ENCODE data around the gene WDR33.
"Not testable (repeated sequence)": the region's sequence is repeated elsewhere in the genome, so short reads cannot be mapped to it uniquely, and the experiment has no call there.

Gene WDR33

DNA sequence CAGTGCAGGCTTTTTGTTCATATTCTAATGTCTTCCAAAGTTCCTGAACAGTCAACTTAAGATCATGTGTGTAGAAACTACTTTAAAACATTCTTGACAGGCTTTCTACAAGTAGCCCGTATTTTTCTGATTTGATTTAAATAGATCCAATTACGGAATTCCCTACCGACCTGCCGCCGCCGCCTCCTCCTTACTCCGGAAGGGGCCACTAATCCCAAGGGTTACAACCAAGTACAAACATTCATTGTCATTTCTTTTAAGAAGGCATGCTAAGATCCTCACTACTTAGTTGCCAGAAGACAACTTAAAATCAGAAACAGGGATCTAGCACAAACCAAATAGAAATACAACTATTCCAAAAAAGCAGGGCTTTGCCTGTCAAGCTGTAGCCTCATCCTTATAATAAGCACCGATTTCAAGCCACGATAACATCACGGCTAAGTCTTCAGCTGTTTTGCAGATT, 784 bp downstream of the WDR33 start:
- TF ChIP-seq, protein P1, sequence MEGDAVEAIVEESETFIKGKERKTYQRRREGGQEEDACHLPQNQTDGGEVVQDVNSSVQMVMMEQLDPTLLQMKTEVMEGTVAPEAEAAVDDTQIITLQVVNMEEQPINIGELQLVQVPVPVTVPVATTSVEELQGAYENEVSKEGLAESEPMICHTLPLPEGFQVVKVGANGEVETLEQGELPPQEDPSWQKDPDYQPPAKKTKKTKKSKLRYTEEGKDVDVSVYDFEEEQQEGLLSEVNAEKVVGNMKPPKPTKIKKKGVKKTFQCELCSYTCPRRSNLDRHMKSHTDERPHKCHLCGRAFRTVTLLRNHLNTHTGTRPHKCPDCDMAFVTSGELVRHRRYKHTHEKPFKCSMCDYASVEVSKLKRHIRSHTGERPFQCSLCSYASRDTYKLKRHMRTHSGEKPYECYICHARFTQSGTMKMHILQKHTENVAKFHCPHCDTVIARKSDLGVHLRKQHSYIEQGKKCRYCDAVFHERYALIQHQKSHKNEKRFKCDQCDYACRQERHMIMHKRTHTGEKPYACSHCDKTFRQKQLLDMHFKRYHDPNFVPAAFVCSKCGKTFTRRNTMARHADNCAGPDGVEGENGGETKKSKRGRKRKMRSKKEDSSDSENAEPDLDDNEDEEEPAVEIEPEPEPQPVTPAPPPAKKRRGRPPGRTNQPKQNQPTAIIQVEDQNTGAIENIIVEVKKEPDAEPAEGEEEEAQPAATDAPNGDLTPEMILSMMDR (IDR thresholded peaks at IDR 0.05; ENCODE audit: borderline replicate concordance, insufficient read depth, low read depth, low read length), result no peak
- peak overlapping the region; percentile 90 for H3K4me3 ChIP-seq (ENCODE audit: low read depth, low read length)

DNA sequence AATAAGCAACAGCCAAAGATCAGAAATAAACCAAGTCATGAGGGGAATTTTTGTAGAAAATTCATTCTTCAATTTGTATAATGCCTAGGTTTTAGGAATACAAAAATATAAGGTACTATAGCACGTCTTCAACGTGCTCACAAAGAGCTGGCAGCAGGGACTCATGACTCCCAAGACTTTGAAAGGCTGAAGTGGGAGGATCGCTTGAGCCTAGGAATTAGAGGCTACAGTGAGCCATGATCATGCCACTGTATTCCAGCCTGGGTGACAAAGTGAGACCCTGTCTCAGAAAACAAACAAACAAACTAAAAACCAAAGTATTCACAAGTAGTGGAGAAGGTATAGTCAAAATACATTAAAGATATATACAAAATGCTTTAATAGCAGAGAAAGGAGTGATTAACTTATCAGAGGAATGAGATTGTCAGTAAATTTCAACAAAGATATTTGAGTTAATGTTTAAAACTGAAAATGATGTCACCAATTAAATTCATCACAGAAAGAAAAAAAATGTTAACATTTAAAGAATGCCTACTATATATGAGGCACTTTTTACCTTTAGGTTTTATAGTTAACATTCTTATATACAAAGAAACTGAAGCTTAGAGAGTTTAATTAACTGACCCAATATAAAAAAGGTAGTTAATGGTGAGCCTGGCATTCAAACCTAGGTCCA, 3.2 kb downstream of the WDR33 start:
- TF ChIP-seq, protein P1 (IDR thresholded peaks at IDR 0.05; ENCODE audit: borderline replicate concordance, insufficient read depth, low read depth, low read length), result no peak
- no peak overlapping the region for H3K4me3 ChIP-seq (ENCODE audit: low read depth, low read length)

DNA sequence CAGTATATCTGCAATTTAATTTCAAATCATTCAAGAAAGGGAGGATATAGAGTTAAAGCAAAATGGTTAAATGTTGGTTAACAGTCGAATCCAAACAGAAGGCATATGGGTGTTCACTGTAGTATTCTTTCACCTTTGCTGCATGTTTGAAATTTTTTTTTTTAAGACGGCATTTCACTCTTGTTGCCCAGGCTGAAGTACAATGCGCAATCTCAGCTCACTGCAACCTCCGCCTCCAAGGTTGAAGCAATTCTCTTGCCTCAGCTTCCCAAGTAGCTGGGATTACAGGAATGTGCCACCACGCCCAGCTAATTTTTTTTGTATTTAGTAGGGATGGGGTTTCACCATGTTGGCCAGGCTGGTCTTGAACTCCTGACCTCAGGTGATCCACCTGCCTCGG, 4.1 kb downstream of the WDR33 start:
- not testable (repeated sequence) for H3K4me3 ChIP-seq (ENCODE audit: low read depth, low read length)

DNA sequence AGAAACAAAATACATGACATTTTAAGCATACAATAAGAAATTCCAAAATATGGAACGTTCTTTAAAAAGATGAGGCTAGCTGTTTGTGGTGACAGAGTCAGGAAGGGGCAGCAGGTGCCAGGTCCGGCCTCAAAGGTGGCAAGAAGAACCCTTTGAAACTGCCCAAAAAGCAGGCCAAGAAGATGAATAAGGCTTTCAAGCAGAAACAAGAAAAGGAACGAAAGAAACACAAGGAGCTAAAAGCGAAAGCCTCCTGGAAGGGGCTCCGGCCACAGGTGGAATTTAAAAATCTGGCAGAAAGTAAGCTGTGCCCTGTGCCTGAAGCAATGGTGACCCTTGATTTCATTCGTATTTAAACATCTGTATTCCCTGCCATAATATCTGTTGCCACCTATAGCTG, 5.5 kb downstream of the WDR33 start:
- TF ChIP-seq, protein P1 (IDR thresholded peaks at IDR 0.05; ENCODE audit: borderline replicate concordance, insufficient read depth, low read depth, low read length), result no peak
- H3K4me3 ChIP-seq (ENCODE audit: low read depth, low read length), result no peak overlapping the region

DNA sequence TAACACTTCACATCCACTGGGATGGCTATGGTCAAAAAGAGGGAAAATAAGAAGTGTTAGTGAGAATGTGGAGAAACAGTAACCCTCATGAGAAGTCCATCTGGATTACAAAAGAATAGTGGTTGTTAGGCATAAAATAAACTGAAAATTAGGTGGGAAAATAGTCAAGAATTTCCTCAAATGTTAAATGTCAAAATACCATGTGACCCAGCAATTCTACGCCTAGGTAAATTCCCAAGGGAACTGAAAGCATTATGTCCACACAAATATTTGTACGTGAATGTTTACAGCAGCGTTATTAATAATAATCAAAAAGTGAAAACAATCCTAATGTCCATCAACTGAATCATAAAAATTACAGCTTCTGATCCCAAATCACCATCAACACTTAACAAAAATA, 11.0 kb downstream of the WDR33 start:
- TF ChIP-seq, protein P1 (IDR thresholded peaks at IDR 0.05; ENCODE audit: borderline replicate concordance, insufficient read depth, low read depth, low read length), result no peak
- no peak overlapping the region for H3K4me3 ChIP-seq (ENCODE audit: low read depth, low read length)

DNA sequence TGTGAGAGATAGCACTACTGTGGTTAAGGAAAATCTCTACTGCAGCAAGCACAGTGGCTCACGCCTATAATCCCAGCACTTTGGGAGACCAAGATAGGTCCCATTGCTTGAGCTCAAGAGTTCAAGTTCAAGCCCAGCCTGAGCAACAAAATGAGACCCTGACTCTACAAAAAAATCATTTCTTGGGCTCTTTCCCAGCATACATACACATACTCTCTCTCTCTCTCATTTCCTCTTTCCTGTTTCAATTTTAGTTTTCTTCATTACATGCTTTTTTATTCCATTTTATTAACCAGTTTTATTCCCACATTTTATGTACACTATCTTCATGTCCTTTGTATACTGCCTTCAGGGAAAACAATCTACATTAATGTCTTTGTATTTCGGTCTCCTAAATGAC, 14.6 kb downstream of the WDR33 start:
- TF ChIP-seq, protein P1 (IDR thresholded peaks at IDR 0.05; ENCODE audit: borderline replicate concordance, insufficient read depth, low read depth, low read length), result no peak
- no peak overlapping the region for H3K4me3 ChIP-seq (ENCODE audit: low read depth, low read length)

DNA sequence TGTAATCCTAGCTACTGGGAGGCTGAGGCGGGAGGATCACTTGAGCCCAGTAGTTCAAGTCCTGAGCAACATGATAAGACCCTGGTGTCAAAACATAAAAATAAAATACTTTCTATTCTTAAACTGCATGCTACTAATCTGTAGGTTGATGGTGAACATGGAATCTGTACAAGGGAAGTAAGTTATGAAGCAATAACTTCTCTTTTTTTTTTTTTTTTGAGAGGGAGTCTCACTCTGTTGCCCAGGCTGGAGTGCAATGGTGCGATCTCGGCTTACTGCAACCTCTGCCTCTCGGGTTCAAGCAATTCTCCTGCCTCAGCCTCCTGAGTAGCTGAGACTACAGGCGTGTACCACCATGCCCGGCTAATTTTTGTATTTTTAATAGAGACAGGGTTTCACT, 16.1 kb downstream of the WDR33 start:
- H3K4me3 ChIP-seq (ENCODE audit: low read depth, low read length), result not testable (repeated sequence)

DNA sequence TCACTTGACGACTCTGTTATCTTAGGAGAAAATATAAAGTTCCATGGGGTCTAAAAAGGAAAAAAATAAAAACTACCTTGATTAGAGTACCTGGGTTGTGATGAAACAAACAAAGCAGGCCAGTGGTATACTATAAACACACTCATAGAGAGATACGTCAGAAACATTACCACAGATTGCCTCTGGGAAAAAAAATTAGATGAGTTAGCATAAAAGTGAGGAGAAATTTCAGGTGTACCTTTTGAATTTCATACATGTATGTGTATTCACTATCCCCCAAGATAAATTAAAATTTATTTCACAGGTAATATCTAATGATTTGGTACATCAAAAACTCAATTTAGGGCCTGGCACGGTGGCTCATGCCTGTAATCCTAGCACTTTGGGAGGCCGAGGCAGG, 18.2 kb downstream of the WDR33 start:
- H3K4me3 ChIP-seq (ENCODE audit: low read depth, low read length), result no peak overlapping the region
- TF ChIP-seq, protein P1 (IDR thresholded peaks at IDR 0.05; ENCODE audit: borderline replicate concordance, insufficient read depth, low read depth, low read length), result no peak
